ENCODE measurements around the gene COL6A5. TPM values are rescaled to one million over a fixed set of nuclear protein-coding genes. Genes with fewer than 3 reads are reported as not detected.

Gene COL6A5
- total RNA-seq, 1 experiment from 2014 or later: 0.04 TPM

GRCh38 chr3:130393594-130393993 is 48.1 kb downstream of the COL6A5 start:
- Mint-ChIP-seq H3K27me3 (ENCODE audit: low read depth) (no peaks in the 10 kb centered on the region; the same call in 1 of the 2 replicates), H3K27ac (no peak overlapping the region), H3K4me1 (peaks cover 9 to 13% of the 10 kb centered on the region in 2 experiments), H3K9me3 (no peaks in the 10 kb centered on the region), H3K36me3 (ENCODE audit: insufficient read depth in 1 of 3, low read depth in 3 of 3) (no peaks in the 10 kb centered on the region), H3K4me3 (no peak overlapping the region)
- no peak overlapping the region for H3K23ac ChIP-seq (ENCODE audit: insufficient read length, low read depth, low read length)
- H4K8ac ChIP-seq (replicated peaks; ENCODE audit: insufficient read length, low read depth, low read length): no peak overlapping the region
- H3K4ac ChIP-seq (ENCODE audit: low read depth, low read length): no peak overlapping the region
- H2AK5ac ChIP-seq (ENCODE audit: insufficient read length, low read length): no peak overlapping the region
- no peaks in the 10 kb centered on the region for H4K20me1 ChIP-seq (ENCODE audit: control insufficient read depth, insufficient read depth, insufficient read length)
- H2BK15ac ChIP-seq (ENCODE audit: low read depth, low read length): no peak overlapping the region
- H3K27ac ChIP-seq (ENCODE audit: insufficient read length, low read depth, low read length): no peak overlapping the region
- no peak overlapping the region for H3K14ac ChIP-seq (ENCODE audit: insufficient read depth, low read length)
- no peak overlapping the region for H2BK12ac ChIP-seq (ENCODE audit: insufficient read length, low read depth, low read length)
- H2AFZ ChIP-seq (ENCODE audit: low read length): no peak overlapping the region
- DNase-seq: no peak
- no peak overlapping the region for H3K18ac ChIP-seq (ENCODE audit: insufficient read length, low read depth, low read length)
- no peak overlapping the region for H3K4me2 ChIP-seq (ENCODE audit: insufficient read depth, insufficient read length, low read length)
- no peak overlapping the region for H2BK20ac ChIP-seq (ENCODE audit: low read depth, low read length, poor library complexity, severe bottlenecking)
- no CpG with 5 or more reads among the region's 3 CpGs for WGBS (ENCODE audit: extremely low coverage, insufficient read length, low lambda C conversion rate)
- H4K5ac ChIP-seq (ENCODE audit: insufficient read length, low read depth, low read length): no peak overlapping the region
- H3K79me2 ChIP-seq (ENCODE audit: insufficient read depth, low read length): no peaks in the 10 kb centered on the region
- H4K91ac ChIP-seq (ENCODE audit: insufficient read length, low read depth, low read length): no peak overlapping the region
- no peak overlapping the region for H3K9ac ChIP-seq (ENCODE audit: extremely low read depth, insufficient read length, low read length)
- H2BK120ac ChIP-seq (ENCODE audit: low read depth, low read length, poor library complexity, severe bottlenecking): no peak overlapping the region
- H2BK5ac ChIP-seq (ENCODE audit: insufficient read length, low read length): no peak overlapping the region
- no peaks in the 10 kb centered on the region for H3K23me2 ChIP-seq (ENCODE audit: insufficient read length, low read depth, low read length, poor library complexity, severe bottlenecking)
- H3K27me3 ChIP-seq (ENCODE audit: insufficient read depth, low read length): no peaks in the 10 kb centered on the region
- TF ChIP-seq CTCF (conservative IDR thresholded peaks at IDR 0.05): no peak
- H3K56ac ChIP-seq (ENCODE audit: insufficient read length, low read depth, low read length): no peak overlapping the region
- no peaks in the 10 kb centered on the region for H3K79me1 ChIP-seq (ENCODE audit: insufficient read depth, low read depth, low read length, poor library complexity, severe bottlenecking)
- no peak overlapping the region for H3T11ph ChIP-seq (ENCODE audit: low read length)
- H3K4me1 ChIP-seq (ENCODE audit: insufficient read depth, low read length): no peaks in the 10 kb centered on the region
- H3K9me3 ChIP-seq (ENCODE audit: control insufficient read depth, low read depth, low read length): no peaks in the 10 kb centered on the region
